HG02981 (cell line): Measurements from ENCODE around the gene ZNF532.
"Not testable (repeated sequence)": the region's sequence is repeated elsewhere in the genome, so short reads cannot be mapped to it uniquely, and the experiment has no call there.

Source experiments
- ATAC-seq: cut with Tn5 transposase; IDR thresholded peaks from one replicate; pipeline ENCODE4 v1.9.1; 2021; ENCODE audit warnings: mild to moderate bottlenecking, moderate library complexity; ENCODE audit not compliant: unreplicated experiment

ZNF532 gene

DNA sequence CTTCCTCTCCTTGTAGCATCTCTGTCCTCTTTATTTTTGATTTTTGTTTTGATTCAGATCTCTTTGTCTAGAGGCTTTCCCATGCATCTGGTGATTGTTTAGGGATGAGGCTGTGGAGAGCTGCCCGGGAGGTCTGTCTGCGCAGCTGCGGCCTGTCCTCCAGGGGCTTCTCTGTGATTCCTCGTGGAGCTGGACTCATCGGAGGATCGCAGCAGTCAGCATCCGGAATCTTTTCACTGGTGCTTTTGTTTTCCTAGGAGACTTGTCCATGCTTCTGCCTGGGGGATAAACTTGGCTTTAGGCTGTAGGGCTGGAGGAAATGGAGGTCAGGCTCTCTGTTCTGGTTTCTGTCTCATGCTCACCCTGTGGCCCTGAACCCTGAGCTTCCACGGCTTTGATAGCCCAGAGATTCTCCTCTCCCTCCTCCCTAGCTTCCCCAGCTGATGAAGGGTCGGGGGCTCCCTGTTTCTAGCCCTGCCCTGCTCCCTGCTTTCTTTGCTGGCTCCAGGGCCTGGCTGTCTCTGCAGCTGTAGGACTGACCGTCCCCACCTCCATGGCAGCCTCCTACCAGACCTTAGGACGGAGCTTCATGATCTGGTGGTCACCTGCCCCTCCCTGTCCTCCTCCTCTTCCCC lies 35.5 kb downstream of the ZNF532 start:
- no peak for ATAC-seq

DNA sequence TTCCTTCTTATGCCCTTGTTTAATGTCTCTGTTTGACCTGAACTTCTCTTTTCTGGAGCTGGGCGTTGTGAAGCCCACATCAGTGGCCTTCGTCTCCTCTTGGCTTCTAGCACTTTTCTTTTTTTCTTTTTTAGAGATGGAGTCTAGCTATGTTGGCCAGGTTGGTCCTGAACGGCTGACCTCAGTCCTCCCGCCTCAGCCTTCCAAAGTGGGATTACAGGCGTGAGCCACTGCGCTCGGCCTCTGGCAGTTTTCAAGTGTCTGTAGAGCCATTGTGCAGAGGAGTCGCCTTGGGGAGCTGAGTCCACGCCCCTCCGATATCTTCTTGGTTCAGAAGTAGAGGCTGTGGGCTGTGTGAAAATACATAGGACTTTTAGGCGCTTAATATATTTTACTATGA lies 36.5 kb downstream of the ZNF532 start:
- ATAC-seq = no peak

DNA sequence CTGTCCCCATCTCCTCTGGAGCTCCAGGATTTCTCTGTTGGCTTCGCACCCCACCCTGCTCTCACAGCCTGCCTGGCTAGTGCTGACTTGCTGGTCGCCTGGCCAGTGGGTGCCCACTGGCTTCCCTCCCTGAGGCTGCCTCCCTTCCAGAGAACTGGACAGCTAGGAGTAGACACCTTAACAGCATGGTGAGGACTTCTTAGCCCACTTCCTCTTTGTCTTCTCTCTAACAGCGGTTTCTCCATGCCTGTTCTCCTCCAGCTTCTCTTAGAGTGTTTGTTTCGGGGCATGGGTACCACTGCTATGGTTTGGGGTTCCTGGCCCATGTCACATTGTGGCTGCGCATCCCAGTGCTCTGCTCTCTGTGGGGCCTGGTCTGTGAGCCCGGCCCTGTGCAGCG lies 37.1 kb downstream of the ZNF532 start:
- ATAC-seq = no peak

DNA sequence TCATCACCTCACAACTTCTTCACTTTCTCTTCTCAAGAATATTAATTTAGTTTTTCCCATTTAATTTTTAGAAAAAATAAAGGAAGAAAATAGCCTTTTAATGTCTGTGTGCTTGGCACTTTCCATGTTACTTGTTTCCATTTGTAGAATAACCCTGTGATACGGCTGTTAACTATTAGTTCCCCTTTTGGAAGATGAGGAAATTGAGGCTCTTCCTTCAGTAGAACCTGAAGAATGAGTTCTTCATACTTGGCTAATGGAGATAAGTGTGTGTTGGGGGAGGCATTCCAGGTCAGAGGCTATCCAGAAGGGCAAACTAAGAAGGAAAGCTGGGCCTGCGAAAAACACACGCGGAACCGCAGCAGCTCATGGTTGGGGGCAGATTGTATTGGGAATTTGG lies 38.3 kb downstream of the ZNF532 start:
- ATAC-seq = no peak

DNA sequence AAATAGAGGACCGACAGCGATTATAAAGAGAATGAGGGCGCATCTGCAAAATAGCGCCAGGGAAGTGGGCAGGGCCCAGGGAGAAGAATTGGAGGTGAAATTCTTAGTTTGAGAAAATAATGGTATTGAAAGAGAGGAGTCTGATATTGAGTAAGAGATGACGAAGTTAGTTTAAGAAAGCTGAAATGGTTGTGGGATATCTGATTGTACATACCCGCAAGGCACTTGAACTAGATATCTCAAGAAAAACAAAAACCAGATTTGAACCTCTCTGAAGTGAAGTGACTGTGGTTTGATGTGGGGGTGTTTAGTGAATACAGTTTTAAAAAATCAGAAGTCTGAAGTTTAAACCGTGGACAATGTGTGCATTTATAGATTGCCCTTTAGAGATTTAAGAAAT lies 38.9 kb downstream of the ZNF532 start:
- no peak for ATAC-seq

DNA sequence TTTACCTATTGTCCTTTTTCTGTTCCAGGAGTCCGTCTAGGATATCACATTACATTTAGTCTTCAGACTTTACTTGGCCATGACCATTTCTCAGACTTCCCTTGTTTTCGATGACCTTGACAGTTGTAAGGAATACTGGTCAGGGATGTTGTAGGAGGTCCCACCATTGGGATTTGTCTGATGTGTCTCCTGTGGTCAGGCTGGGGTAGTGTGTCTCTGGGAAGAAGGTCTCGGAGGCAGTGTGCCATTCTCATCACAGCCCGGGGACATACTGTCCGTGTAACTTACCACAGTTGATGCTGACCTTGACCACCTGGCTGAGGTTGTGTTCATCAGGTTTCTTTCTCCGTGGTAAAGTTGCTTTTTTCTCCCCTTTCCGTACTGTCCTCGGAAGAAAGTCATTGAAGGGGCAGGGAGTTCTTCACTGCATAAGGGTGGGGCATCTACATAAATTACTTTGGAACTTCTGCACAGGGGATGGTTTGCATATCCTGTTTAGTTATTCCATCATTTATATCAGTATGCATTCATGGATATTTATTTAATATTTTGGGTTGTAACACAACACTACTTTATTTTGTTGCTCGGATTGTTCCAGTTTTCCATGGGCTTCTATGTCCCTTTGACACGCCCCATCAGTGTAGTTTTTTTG lies 41.2 kb downstream of the ZNF532 start:
- no peak for ATAC-seq

DNA sequence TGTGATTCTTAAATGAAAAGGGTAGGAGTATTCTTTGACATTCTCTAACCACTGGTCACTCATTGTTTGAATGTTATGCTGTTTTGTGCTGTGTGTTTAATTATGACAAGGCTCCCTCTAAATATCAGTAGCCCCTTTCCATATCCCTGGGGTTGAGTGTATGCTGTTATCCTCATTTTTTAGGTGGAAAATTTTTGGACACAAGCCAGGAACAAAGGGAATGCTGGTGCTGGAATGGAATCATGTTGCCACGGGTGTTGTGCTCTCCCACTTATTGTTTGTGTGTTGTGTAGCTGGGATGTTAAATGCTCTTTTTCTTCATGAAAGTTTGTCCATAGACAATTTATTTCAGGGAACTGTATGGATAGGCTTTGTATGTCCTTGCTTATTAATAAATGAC lies 43.3 kb downstream of the ZNF532 start:
- ATAC-seq = no peak

DNA sequence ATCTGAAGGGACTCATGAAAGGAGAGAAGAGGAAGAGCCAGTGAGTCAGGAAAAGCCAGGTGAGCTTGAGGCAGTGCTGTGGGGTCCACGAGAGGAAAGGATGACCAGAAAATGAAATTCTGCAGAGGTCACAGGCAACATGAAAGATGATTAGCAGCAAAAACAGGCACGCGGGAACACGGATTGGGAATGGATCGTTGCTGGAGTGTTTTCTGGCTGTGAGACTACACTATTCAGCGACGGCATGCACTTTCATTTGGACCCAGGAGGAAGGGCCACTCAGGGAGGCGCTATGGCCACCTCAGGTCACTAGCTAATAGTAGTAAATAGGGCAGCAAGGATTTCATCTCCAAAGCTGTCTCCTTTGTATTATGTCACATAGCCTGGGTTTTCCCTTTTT lies 44.8 kb downstream of the ZNF532 start:
- no peak for ATAC-seq

DNA sequence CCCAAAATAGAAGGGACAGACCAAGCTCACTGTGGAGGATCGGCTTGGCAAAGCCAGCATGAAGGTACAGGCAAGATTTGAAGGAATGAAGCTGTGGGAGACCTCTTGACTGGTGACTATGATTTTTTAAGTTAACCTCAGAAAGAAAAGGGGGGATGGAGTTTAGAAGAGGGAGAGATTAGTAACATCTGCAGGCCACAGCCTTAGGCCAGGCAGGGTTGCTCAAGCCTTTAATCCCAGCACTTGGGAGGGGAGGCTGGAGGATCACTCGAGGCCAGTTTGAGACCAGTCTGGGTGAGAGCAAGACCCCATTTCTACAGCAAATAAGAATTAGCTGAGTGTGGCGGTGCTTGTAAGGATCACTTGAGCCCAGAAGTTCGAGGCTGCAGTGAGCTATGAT lies 46.6 kb downstream of the ZNF532 start:
- ATAC-seq = no peak

DNA sequence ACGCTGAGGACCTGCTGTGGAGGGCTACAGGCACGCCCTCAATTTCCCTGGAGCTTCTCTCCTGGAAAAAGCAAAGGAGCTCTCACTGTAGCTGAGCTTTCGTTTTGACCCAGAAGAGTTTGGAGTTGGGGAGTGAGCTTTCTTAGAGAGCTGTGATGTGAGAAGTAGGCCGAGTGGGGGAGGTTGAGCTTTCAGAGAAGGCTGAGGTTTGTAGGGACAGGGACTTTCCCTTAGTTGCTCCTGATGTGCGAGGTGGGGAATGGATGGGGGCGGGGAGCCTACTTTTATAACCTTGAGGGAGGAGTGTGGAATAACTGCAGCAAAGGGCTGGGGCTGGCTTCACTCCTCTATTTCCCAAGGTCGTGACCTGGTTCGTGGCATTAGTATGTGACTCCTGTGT lies 47.1 kb downstream of the ZNF532 start:
- ATAC-seq = no peak

DNA sequence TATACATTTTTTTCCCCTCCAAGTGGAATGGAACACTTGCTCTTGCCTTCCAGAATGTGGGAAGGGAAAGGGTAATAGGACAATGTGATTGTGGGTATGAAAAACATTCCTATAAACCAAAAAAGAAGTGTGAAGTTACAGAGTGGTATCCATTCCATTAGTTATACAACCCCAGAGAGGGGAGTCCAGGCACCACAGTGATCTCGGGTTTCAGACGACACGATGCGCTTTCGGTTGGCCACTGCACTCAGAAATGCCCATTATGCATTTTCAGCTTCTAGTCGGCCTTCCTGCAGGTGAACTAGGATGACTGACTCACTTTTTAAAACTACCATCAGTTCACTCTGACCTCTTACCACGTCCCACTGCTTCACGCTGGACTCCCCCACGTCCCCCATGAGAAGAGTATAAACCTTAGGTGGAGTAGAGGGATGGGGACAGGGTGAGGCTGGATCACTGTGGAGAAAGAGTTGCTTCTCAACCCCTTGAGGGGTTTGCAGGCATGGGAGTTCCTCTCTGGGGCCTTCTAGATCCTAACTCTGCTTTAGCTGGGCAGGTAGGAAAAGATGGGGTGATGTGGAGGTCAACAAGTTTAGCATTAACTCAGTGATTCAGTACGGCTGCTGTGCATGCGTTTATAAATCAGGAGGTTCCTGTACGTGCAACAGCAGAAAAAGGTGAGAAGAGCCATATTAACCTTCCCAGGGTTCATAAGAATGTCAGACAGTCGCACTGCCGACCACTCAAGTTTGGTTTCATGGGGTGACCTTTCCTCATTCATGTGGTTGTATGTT lies 50.5 kb downstream of the ZNF532 start:
- no peak for ATAC-seq

DNA sequence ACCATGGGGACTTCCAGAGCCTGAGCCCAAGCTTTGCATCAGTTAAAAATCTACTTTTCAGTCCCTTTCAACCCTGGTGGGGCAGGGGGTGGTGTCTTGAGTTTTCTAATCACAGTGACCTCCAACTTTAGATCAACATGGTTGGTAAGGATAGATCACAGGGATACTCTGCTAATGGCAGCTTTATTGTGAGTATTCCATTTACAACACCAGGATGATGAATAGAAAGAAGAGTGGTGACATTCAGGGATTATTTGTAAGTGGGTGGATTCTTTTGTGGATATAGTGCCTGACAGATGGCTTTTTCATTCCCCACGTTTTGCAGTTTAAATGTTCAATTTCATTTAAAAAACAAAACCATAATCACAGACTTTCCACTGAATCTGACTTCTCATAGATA lies 51.3 kb downstream of the ZNF532 start:
- no peak for ATAC-seq

DNA sequence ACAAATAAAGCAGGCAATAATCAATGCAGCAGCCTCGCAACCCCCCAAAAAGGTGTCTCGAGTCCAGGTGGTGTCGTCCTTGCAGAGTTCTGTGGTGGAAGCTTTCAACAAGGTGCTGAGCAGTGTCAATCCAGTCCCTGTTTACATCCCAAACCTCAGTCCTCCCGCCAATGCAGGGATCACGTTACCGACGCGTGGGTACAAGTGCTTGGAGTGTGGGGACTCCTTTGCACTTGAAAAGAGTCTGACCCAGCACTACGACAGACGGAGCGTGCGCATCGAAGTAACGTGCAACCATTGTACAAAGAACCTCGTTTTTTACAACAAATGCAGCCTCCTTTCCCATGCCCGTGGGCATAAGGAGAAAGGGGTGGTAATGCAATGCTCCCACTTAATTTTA lies 55.3 kb downstream of the ZNF532 start:
- ATAC-seq = not testable (repeated sequence)

DNA sequence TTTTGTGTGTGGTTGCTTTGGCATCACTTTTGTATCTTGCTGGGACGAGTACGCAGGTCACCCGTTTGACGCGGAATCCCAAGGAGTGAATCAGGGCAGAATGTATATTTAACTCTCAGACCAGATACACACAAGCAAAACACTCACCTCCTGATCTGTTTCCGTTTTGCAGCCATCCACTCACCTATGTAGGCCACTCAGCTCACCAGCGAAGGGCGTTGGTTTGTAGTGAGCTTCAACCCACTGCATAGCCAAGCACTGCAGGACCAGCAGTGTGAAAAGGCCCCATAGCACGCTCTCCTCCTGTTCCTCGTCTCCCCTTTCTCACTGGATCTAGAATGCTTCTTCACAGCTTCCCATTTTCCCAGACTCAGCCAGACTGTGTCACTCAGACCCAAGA lies 58.3 kb downstream of the ZNF532 start:
- no peak for ATAC-seq

DNA sequence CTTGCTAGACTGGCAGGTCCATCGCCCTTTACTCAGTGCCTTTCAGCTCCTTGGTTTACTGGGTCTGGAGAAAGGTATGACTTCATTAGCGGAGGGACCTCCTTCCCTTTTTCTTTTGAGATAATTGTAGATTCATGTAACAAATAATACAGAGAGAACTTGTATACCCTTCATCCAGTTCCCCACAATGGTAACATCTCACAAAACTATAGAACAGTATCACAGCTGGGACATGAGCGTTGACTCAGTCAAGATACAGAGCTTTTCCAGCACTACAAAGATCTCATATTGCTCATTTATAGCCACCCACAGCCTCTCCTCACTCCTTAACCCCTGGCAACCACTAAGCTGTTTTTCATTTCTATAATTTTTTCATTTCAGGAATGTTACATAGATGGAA lies 59.8 kb downstream of the ZNF532 start:
- ATAC-seq = no peak

DNA sequence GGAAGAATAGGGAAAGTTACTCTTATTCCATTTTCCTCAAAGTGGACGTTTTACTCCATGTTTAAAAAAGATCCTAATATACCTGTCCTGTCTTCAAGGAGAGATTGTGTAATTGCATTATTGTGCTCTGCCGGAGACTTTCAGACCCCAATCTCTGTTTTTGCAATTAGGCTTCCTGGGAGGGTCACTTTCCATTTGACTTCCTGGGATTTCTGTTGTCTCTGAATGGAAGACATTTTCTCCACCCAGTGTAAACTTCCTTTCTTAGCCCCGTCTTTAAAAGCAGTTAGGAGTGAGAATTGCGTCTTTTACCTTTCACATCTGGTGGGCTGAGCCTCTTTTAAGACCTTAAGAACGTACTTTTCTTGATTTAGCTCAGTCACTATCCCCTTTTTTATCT lies 63.0 kb downstream of the ZNF532 start:
- no peak for ATAC-seq

DNA sequence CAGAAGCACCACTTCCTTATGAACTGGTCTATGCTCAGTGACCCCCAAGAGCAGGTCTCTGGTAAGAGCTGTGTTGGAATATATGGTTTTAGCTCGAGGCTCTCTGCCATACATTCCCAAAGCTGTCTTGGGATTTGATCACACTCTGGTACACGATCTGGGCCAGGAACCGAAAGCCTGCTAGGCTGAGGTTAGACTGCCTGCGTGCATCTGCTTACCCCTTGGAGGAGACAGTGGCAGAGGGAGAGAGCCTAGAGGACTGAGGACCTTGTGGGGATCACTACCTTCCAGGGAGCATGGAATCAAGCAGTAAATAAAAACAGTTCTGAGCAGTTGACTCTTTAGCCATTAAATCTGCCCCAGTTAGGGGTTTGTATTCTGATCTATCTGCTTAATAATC lies 63.7 kb downstream of the ZNF532 start:
- ATAC-seq = no peak

DNA sequence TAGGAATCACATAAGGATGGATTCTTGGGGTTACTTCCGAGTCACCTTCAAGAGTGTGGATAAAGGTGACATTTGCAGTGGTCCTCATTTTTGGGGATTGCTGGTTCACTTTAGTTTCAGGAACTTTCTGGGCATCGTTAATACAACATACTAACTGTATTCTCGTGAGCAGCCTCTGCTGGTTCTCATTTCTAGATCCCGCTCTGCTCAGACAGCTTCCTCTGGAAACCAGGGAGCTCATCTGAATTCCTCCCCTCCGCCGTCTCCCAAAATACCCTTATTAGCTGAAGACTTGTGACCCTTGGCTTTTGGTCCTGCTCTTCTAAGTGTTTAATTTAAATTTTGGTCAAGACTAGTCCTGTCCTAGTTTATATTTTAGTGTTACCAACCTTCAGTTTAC lies 64.5 kb downstream of the ZNF532 start:
- no peak for ATAC-seq

DNA sequence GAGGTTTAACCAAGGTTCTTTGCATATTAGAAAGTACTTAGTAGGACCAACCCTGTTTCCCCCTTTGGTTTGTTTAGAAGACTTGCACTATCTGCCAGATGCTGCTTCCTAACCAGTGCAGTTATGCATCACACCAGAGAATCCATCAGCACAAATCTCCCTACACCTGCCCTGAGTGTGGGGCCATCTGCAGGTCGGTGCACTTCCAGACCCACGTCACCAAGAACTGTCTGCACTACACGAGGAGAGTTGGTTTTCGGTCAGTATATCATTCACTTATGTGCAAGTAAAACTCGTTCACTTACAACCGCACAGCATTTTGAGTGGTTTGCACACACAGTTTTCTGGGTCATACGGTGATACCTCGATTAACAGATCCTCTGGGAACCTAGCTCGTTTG lies 69.7 kb downstream of the ZNF532 start:
- no peak for ATAC-seq

DNA sequence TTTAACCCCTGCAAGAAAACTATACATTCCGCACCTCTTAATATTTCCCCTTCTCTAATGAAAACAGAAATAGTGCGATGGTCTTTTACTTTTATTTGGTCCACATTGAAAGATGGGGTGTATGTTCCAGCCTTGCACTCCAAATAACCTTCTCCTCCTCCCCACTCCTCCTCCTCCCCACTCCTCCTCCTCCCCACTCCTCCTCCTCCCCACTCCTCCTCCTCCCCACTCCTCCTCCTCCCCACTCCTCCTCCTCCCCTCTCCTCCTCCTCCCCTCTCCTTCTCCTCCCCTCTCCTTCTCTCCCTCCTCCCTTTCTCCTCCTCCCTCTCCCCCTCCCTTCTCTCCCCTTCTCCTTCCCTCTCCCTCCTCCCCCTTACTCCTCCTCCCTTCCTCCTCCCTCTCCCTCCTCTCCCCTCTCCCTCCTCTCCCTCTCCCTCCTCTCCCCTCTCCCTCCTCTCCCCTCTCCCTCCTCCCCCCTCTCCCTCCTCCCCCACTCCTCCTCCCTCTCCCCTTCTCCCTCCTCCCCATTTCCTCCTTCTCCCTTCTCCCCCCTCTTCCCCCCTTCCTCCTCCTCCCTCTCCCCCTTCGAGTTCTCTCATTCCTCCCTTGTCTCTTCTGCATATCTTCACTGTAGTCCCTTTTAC lies 70.4 kb downstream of the ZNF532 start:
- ATAC-seq = no peak

DNA sequence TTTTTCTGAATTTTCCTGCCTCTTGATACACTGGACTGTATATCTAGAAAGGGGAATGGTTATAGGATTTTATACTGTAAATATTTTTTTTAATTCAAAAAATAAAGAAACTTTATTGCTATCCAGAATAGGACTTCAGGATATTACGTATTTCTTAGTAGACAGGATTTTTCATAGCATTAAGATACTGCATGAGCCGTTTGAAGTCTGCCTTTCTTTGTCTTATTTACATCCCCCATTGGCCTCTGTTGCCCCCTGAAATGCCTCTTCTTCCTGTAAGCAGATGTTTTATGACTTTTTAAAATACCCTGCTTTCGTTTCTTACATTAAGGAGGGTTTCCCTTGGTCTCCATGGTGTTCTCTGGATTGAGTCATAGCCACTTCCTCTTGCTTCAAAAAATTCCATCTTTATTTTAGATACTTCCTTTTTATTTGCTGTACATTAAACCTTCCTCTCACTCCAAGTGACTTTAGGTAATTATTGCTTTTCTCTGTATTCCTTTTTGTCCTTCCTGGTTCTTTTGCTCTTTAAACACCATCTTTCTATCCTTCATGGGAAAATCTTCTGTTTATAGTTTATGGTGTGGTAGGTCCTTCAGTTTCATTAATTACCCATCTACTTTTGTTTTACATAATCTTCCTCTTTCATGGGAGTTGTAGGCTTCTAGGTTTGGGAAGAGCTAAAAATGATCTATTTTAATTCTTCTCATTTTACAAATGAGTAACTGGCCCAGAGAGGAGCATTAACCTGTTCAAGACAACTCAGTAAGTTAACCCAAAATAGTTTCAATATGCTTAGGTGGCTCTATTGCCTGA lies 72.6 kb downstream of the ZNF532 start:
- no peak for ATAC-seq
